Measurements from ENCODE around the gene YIPF6.
"Not testable (repeated sequence)": the region's sequence is repeated elsewhere in the genome, so short reads cannot be mapped to it uniquely, and the experiment has no call there.

YIPF6 gene

DNA sequence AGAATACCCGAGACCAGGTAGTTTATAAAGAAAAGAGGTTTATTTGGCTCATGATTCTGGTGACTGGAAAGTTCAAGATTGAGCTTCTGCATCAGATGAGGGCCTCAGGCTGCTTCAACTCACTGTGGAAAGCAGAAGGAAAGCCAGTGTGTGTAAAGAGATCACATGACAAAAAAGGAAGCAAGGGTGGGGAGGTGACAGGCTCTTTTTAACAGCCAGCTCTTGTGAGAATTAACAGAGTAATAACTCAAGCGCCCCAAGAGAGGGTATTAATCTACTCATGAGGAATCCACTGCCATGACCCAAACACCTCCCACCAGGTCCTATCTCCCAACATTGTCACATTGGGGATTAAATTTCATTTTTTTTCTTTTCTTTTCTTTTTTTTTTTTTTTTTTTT lies 6.3 kb upstream of the YIPF6 start:
- no peak overlapping the region for H3K18ac ChIP-seq (ENCODE audit: low read depth in 1 of 2, low read length in 2 of 2)
- H2BK15ac ChIP-seq (ENCODE audit: low read depth, poor library complexity, severe bottlenecking), result no peak overlapping the region
- no peak overlapping the region for H2AK5ac ChIP-seq (ENCODE audit: low read length, severe bottlenecking)
- no peak overlapping the region for H3K4me2 ChIP-seq (ENCODE audit: low read length, poor library complexity, severe bottlenecking)
- no peak overlapping the region for H2AFZ ChIP-seq (ENCODE audit: low read depth, low read length)
- H3K36me3 ChIP-seq (ENCODE audit: control insufficient read depth in 1 of 2, insufficient read depth in 2 of 2, low read depth in 1 of 2, low read length in 2 of 2), result no peaks in the 10 kb centered on the region
- H3K9ac ChIP-seq (ENCODE audit: low read length), result no peak overlapping the region
- H2BK12ac ChIP-seq (ENCODE audit: low read length in 2 of 2), result no peak overlapping the region
- DNase-seq, result no peak
- peaks cover 0 to 8% of the 10 kb centered on the region in 2 experiments for H3K27me3 ChIP-seq (ENCODE audit: control insufficient read depth in 1 of 2, insufficient read depth in 1 of 2, low read length in 2 of 2)
- no peaks in the 10 kb centered on the region for H3K79me1 ChIP-seq (replicated peaks; ENCODE audit: low read length, poor library complexity, severe bottlenecking)
- no peak overlapping the region for H4K91ac ChIP-seq (ENCODE audit: low read length)
- no peak overlapping the region for H3K14ac ChIP-seq (ENCODE audit: low read length in 2 of 2)
- 67% methylated on average over 1 of the region's 2 CpGs for WGBS
- H2BK120ac ChIP-seq (ENCODE audit: low read depth, low read length), result no peak overlapping the region
- H3K9me3 ChIP-seq (ENCODE audit: control insufficient read depth, low read length), result no peaks in the 10 kb centered on the region
- H3K4ac ChIP-seq (ENCODE audit: low read depth in 1 of 2, low read length in 2 of 2), result no peak overlapping the region
- H3K27ac ChIP-seq (ENCODE audit: low read length, poor library complexity, severe bottlenecking), result no peak overlapping the region
- no peak overlapping the region for H2BK5ac ChIP-seq (ENCODE audit: low read depth, low read length, poor library complexity, severe bottlenecking)
- no peaks in the 10 kb centered on the region for H3K4me1 ChIP-seq (ENCODE audit: control insufficient read depth, insufficient read depth, low read depth, low read length)
- H4K8ac ChIP-seq (ENCODE audit: low read length), result no peak overlapping the region
- H3K4me3 ChIP-seq (ENCODE audit: insufficient read depth in 1 of 2, low read depth in 1 of 2, low read length in 2 of 2), result no peak overlapping the region
- H3K23ac ChIP-seq (ENCODE audit: low read length in 2 of 2), result no peak overlapping the region

DNA sequence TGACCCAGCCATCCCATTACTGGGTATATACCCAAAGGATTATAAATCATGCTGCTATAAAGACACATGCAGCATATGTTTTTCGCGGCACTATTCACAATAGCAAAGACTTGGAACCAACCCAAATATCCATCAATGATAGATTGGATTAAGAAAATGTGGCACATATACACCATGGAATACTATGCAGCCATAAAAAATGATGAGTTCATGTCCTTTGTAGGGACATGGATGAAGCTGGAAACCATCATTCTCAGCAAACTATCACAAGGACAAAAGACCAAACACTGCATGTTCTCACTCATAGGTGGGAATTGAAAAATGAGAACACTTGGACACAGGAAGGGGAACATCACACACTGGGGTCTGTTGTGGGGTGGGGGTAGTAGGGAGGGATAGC lies 5.1 kb upstream of the YIPF6 start:
- not testable (repeated sequence) for H4K91ac ChIP-seq (ENCODE audit: low read length); H2AFZ ChIP-seq (ENCODE audit: low read depth, low read length); H3K4me1 ChIP-seq (ENCODE audit: control insufficient read depth, insufficient read depth, low read depth, low read length); H2AK5ac ChIP-seq (ENCODE audit: low read length, severe bottlenecking); H2BK12ac ChIP-seq (ENCODE audit: low read length in 2 of 2); H3K4ac ChIP-seq (ENCODE audit: low read depth in 1 of 2, low read length in 2 of 2); H3K27me3 ChIP-seq (ENCODE audit: control insufficient read depth in 1 of 2, insufficient read depth in 1 of 2, low read length in 2 of 2); H3K9me3 ChIP-seq (ENCODE audit: control insufficient read depth, low read length); H2BK5ac ChIP-seq (ENCODE audit: low read depth, low read length, poor library complexity, severe bottlenecking); H3K4me3 ChIP-seq (ENCODE audit: insufficient read depth in 1 of 2, low read depth in 1 of 2, low read length in 2 of 2); H4K8ac ChIP-seq (ENCODE audit: low read length); H3K79me1 ChIP-seq (replicated peaks; ENCODE audit: low read length, poor library complexity, severe bottlenecking); H3K18ac ChIP-seq (ENCODE audit: low read depth in 1 of 2, low read length in 2 of 2); H3K36me3 ChIP-seq (ENCODE audit: control insufficient read depth in 1 of 2, insufficient read depth in 2 of 2, low read depth in 1 of 2, low read length in 2 of 2); H3K4me2 ChIP-seq (ENCODE audit: low read length, poor library complexity, severe bottlenecking); DNase-seq; H3K27ac ChIP-seq (ENCODE audit: low read length, poor library complexity, severe bottlenecking); H3K14ac ChIP-seq (ENCODE audit: low read length in 2 of 2); H3K23ac ChIP-seq (ENCODE audit: low read length in 2 of 2); H2BK120ac ChIP-seq (ENCODE audit: low read depth, low read length); H2BK15ac ChIP-seq (ENCODE audit: low read depth, poor library complexity, severe bottlenecking); H3K9ac ChIP-seq (ENCODE audit: low read length)
- WGBS, result no CpG with 5 or more reads among the region's 2 CpGs

DNA sequence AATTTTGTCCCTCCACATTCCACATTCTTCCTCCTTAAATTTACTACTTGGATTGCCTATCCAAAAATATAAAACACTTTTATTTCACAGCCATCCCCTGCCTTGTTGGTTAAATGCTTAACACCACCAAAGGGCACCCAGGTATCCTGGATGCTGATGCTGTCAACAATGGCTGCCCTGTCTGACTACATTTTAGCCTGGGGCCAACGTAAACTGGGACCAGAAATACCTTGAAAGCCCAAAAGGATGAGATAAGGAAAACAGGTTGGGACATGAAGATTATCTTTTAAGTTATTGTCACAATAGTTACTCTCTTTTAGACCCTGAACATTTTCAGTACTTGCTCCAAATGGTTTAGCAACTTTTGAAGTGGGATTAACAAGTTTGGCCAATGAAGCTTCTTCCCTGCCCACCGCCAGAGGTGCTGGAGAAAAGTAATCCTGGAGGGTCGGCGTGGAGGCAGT lies 775 bp upstream of the YIPF6 start:
- Histone ChIP-seq H3K4me1 (ENCODE audit: control insufficient read depth, insufficient read depth, low read depth, low read length) (peaks cover 3% of the 10 kb centered on the region), H2BK12ac (ENCODE audit: low read length in 2 of 2) (no peak overlapping the region), H2BK15ac (ENCODE audit: low read depth, poor library complexity, severe bottlenecking) (no peak overlapping the region), H3K14ac (ENCODE audit: low read length in 2 of 2) (no peak overlapping the region), H3K27ac (ENCODE audit: low read length, poor library complexity, severe bottlenecking) (peak overlapping the region; percentile 87), H2AFZ (ENCODE audit: low read depth, low read length) (no peak overlapping the region), H3K23ac (ENCODE audit: low read length in 2 of 2) (no peak overlapping the region), H3K4ac (ENCODE audit: low read depth in 1 of 2, low read length in 2 of 2) (peak overlapping the region in 1 of 2 experiments; percentile 67), H3K4me3 (ENCODE audit: insufficient read depth in 1 of 2, low read depth in 1 of 2, low read length in 2 of 2) (peak overlapping the region; percentile 75 to 95), H3K27me3 (ENCODE audit: control insufficient read depth in 1 of 2, insufficient read depth in 1 of 2, low read length in 2 of 2) (peaks cover 0 to 18% of the 10 kb centered on the region in 2 experiments), H2BK5ac (ENCODE audit: low read depth, low read length, poor library complexity, severe bottlenecking) (no peak overlapping the region), H3K9me3 (ENCODE audit: control insufficient read depth, low read length) (peaks cover 3% of the 10 kb centered on the region), H3K9ac (ENCODE audit: low read length) (peak overlapping the region; percentile 99), H2BK120ac (ENCODE audit: low read depth, low read length) (no peak overlapping the region), H3K4me2 (ENCODE audit: low read length, poor library complexity, severe bottlenecking) (peak overlapping the region; percentile 66), H3K18ac (ENCODE audit: low read depth in 1 of 2, low read length in 2 of 2) (no peak overlapping the region), H2AK5ac (ENCODE audit: low read length, severe bottlenecking) (no peak overlapping the region), H4K8ac (ENCODE audit: low read length) (no peak overlapping the region), H3K36me3 (ENCODE audit: control insufficient read depth in 1 of 2, insufficient read depth in 2 of 2, low read depth in 1 of 2, low read length in 2 of 2) (no peaks in the 10 kb centered on the region), H4K91ac (ENCODE audit: low read length) (no peak overlapping the region), H3K79me1 (replicated peaks; ENCODE audit: low read length, poor library complexity, severe bottlenecking) (no peaks in the 10 kb centered on the region)
- 8% methylated on average over 4 of the region's 4 CpGs for WGBS
- DNase-seq, result peak; percentile 76

DNA sequence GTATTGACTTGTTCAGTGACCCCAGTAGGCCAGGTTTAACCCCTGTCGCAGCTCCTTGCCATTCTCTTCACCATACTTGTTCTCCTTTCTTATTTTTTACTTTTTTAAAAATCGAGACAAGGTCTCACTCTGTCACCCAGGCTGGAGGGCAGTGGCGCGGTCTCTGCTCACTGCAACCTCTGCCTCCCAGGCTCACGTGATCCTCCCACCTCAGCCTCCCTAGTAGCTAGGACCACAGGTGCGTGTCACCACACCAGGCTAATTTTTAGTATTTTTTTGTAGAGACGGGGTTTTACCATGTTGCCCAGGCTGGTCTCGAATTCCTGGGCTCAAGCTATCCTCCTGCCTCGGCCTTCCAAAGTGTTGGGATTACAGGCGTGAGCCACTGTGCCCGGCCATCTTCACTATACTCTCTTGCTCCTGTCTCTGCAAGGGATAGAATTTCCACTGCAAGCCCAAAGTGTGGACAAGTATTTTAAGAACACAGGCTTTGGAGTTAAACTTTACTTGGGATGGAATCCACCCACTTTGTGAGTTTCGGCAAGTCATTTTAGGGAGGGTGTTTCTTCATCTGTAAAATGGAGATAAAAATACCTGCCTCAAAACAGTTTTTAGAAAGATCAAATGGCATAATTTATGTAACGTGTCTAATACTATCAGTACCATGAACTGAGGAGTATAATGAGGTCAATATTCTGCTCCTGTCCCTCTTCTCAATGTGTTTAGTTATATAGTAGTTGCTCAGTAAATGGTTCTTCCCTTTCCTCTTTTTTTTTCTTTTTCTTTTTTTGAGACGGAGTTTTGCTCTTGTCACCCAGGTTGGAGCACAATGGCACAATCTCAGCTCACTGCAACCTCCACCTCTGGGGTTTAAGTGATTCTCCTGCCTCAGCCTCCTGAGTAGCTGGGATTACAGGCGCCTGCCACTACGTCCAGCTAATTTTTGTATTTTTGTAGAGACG lies 973 bp downstream of the YIPF6 start:
- Histone ChIP-seq H2BK12ac (ENCODE audit: low read length in 2 of 2) (no peak overlapping the region), H3K23ac (ENCODE audit: low read length in 2 of 2) (no peak overlapping the region), H3K18ac (ENCODE audit: low read depth in 1 of 2, low read length in 2 of 2) (no peak overlapping the region), H2AK5ac (ENCODE audit: low read length, severe bottlenecking) (no peak overlapping the region), H4K91ac (ENCODE audit: low read length) (no peak overlapping the region), H2BK5ac (ENCODE audit: low read depth, low read length, poor library complexity, severe bottlenecking) (no peak overlapping the region), H3K27ac (ENCODE audit: low read length, poor library complexity, severe bottlenecking) (no peak overlapping the region), H2AFZ (ENCODE audit: low read depth, low read length) (no peak overlapping the region), H3K36me3 (ENCODE audit: control insufficient read depth in 1 of 2, insufficient read depth in 2 of 2, low read depth in 1 of 2, low read length in 2 of 2) (no peaks in the 10 kb centered on the region), H3K79me1 (replicated peaks; ENCODE audit: low read length, poor library complexity, severe bottlenecking) (no peaks in the 10 kb centered on the region), H3K4me2 (ENCODE audit: low read length, poor library complexity, severe bottlenecking) (peak overlapping the region; percentile 66), H3K27me3 (ENCODE audit: control insufficient read depth in 1 of 2, insufficient read depth in 1 of 2, low read length in 2 of 2) (peaks cover 0 to 13% of the 10 kb centered on the region in 2 experiments), H2BK15ac (ENCODE audit: low read depth, poor library complexity, severe bottlenecking) (no peak overlapping the region), H3K9ac (ENCODE audit: low read length) (peak overlapping the region; percentile 99), H3K4me1 (ENCODE audit: control insufficient read depth, insufficient read depth, low read depth, low read length) (peaks cover 3% of the 10 kb centered on the region), H3K4ac (ENCODE audit: low read depth in 1 of 2, low read length in 2 of 2) (no peak overlapping the region), H3K14ac (ENCODE audit: low read length in 2 of 2) (no peak overlapping the region), H4K8ac (ENCODE audit: low read length) (no peak overlapping the region), H3K4me3 (ENCODE audit: insufficient read depth in 1 of 2, low read depth in 1 of 2, low read length in 2 of 2) (peak overlapping the region; percentile 36 to 95), H2BK120ac (ENCODE audit: low read depth, low read length) (no peak overlapping the region), H3K9me3 (ENCODE audit: control insufficient read depth, low read length) (peaks cover 3% of the 10 kb centered on the region)
- WGBS, result 80% methylated on average over 14 of the region's 17 CpGs
- no peak for DNase-seq
